NB4 (cell line): ENCODE measurements around the gene CCT6B.

ENCODE experiments used
- POLR2A ChIP-seq: IDR thresholded peaks from 2 replicates; pipeline ENCODE4 v1.6.1; 2011; ENCODE audit warnings: mild to moderate bottlenecking; ENCODE audit not compliant: insufficient read length; ENCODE audit errors: extremely low read depth
- TF ChIP-seq, protein P1 (sequence below): IDR thresholded peaks from one replicate; pipeline ENCODE4 v1.5.1; 2012; ENCODE audit warnings: low read depth, low read length

GRCh38 chr17:34916120-34916519, 45.1 kb downstream of the CCT6B start:
- TF ChIP-seq POLR2A, result no peak
- TF ChIP-seq, protein P1, sequence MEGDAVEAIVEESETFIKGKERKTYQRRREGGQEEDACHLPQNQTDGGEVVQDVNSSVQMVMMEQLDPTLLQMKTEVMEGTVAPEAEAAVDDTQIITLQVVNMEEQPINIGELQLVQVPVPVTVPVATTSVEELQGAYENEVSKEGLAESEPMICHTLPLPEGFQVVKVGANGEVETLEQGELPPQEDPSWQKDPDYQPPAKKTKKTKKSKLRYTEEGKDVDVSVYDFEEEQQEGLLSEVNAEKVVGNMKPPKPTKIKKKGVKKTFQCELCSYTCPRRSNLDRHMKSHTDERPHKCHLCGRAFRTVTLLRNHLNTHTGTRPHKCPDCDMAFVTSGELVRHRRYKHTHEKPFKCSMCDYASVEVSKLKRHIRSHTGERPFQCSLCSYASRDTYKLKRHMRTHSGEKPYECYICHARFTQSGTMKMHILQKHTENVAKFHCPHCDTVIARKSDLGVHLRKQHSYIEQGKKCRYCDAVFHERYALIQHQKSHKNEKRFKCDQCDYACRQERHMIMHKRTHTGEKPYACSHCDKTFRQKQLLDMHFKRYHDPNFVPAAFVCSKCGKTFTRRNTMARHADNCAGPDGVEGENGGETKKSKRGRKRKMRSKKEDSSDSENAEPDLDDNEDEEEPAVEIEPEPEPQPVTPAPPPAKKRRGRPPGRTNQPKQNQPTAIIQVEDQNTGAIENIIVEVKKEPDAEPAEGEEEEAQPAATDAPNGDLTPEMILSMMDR, result no peak
